ENCODE measurements around the gene SRCIN1.
"Not testable (repeated sequence)": the region's sequence is repeated elsewhere in the genome, so short reads cannot be mapped to it uniquely, and the experiment has no call there.

Gene SRCIN1

GRCh38 chr17:38605841-38606645, at the start of gene SRCIN1:
TSS of gene SRCIN1 (minus strand) at chr17:38605952. CDS start at chr17:38605705, 247 bp downstream.
- peak; percentile 48 for DNase-seq

GRCh38 chr17:38654411-38655398, 49.0 kb upstream of the SRCIN1 start:
- no peak for DNase-seq

- DNase-seq: no peak
Observed at GRCh38 chr17:38653679-38654078, 47.9 kb upstream of the SRCIN1 start.

- no peak for DNase-seq
Observed at GRCh38 chr17:38653230-38653629, 47.5 kb upstream of the SRCIN1 start.

GRCh38 chr17:38650653-38651173, 45.0 kb upstream of the SRCIN1 start:
- DNase-seq: not testable (repeated sequence)

GRCh38 chr17:38637951-38638350, 32.2 kb upstream of the SRCIN1 start:
- DNase-seq: no peak

GRCh38 chr17:38636054-38636453, 30.3 kb upstream of the SRCIN1 start:
- DNase-seq: no peak

- no peak for DNase-seq
Observed at GRCh38 chr17:38632334-38632733, 26.6 kb upstream of the SRCIN1 start.

GRCh38 chr17:38628441-38628840, 22.7 kb upstream of the SRCIN1 start:
- no peak for DNase-seq

GRCh38 chr17:38627957-38628356, 22.2 kb upstream of the SRCIN1 start:
- no peak for DNase-seq

GRCh38 chr17:38626606-38627226, 21.0 kb upstream of the SRCIN1 start:
- not testable (repeated sequence) for DNase-seq

- no peak for DNase-seq
Observed at GRCh38 chr17:38625482-38625881, 19.7 kb upstream of the SRCIN1 start.

GRCh38 chr17:38624782-38625355, 19.1 kb upstream of the SRCIN1 start:
- DNase-seq: not testable (repeated sequence)

- DNase-seq: no peak
Observed at GRCh38 chr17:38621538-38621937, 15.8 kb upstream of the SRCIN1 start.

GRCh38 chr17:38620551-38621277, 15.0 kb upstream of the SRCIN1 start:
- no peak for DNase-seq

GRCh38 chr17:38619937-38620550, 14.3 kb upstream of the SRCIN1 start:
- no peak for DNase-seq

GRCh38 chr17:38619451-38619795, 13.7 kb upstream of the SRCIN1 start:
- no peak for DNase-seq

GRCh38 chr17:38617967-38618760, 12.4 kb upstream of the SRCIN1 start:
- DNase-seq: peak; percentile 58

- peak; percentile 81 for DNase-seq
Observed at GRCh38 chr17:38617074-38617860, 11.5 kb upstream of the SRCIN1 start.

- no peak for DNase-seq
Observed at GRCh38 chr17:38616361-38616760, 10.6 kb upstream of the SRCIN1 start.

Data from NCI-H1694 (cell line).